ENCODE measurements around the gene DPYD.

DNA sequence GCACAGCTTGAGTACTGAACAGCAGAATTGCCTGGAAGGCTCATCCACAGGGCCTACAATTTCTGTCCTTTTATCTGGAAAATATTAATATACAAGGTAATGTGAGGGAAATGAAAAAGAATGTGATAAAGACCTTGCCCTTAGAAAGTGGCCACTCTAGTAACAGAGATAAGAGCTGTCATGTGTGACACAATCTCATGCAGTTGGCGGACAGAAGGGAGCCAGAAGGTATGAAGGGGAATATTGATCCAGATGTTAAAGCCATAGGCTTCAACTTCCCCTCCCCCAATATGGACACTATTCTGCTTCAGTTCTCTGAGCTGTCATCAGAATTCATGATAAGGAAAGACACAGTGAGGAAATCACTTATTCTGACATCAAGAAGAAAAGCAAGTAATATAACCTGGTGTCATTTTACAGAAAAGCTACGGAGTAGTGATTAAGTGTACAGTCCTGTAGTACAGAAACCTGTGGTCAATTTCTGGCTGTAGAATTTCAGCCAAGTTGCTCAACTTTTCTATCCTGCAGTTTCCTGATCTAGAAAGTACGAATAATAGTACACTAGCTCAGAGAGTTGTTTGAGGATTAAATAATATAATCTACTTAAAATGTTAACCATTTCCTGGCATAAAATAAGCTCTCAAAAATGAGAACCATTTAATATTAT, 572.1 kb downstream of the DPYD start:
- TF ChIP-seq, protein P1, sequence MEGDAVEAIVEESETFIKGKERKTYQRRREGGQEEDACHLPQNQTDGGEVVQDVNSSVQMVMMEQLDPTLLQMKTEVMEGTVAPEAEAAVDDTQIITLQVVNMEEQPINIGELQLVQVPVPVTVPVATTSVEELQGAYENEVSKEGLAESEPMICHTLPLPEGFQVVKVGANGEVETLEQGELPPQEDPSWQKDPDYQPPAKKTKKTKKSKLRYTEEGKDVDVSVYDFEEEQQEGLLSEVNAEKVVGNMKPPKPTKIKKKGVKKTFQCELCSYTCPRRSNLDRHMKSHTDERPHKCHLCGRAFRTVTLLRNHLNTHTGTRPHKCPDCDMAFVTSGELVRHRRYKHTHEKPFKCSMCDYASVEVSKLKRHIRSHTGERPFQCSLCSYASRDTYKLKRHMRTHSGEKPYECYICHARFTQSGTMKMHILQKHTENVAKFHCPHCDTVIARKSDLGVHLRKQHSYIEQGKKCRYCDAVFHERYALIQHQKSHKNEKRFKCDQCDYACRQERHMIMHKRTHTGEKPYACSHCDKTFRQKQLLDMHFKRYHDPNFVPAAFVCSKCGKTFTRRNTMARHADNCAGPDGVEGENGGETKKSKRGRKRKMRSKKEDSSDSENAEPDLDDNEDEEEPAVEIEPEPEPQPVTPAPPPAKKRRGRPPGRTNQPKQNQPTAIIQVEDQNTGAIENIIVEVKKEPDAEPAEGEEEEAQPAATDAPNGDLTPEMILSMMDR (IDR thresholded peaks at IDR 0.05): no peak
- TF ChIP-seq POLR2A (IDR thresholded peaks at IDR 0.05): no peak

Data from uterus (tissue), 2 donors.